ENCODE data around the gene GNS. TPM values are rescaled to one million over a fixed set of nuclear protein-coding genes. Genes with fewer than 3 reads are reported as not detected.

Gene GNS
- total RNA-seq, 1 experiment from 2014 or later, result 26.0 TPM

GRCh38 chr12:64780531-64781279, 21.5 kb upstream of the GNS start:
- Histone ChIP-seq H3T11ph (ENCODE audit: low read length) (no peak overlapping the region), H2AFZ (ENCODE audit: low read length) (no peak overlapping the region), H2AK5ac (ENCODE audit: insufficient read length, low read length) (no peak overlapping the region), H2BK15ac (ENCODE audit: low read depth, low read length) (peak overlapping the region; percentile 99), H3K4ac (ENCODE audit: low read depth, low read length) (no peak overlapping the region), H3K4me1 (ENCODE audit: insufficient read depth, low read length) (no peaks in the 10 kb centered on the region), H3K9me3 (ENCODE audit: control insufficient read depth, low read depth, low read length) (no peaks in the 10 kb centered on the region), H3K56ac (ENCODE audit: insufficient read length, low read depth, low read length) (no peak overlapping the region), H4K8ac (replicated peaks; ENCODE audit: insufficient read length, low read depth, low read length) (no peak overlapping the region), H3K14ac (ENCODE audit: insufficient read depth, low read length) (peak overlapping the region; percentile 52; the same call in 1 of the 2 replicates), H3K23me2 (ENCODE audit: insufficient read length, low read depth, low read length, poor library complexity, severe bottlenecking) (peaks cover 12% of the 10 kb centered on the region), H3K27ac (ENCODE audit: insufficient read length, low read depth, low read length) (no peak overlapping the region), H2BK5ac (ENCODE audit: insufficient read length, low read length) (no peak overlapping the region), H4K91ac (ENCODE audit: insufficient read length, low read depth, low read length) (no peak overlapping the region), H3K4me2 (ENCODE audit: insufficient read depth, insufficient read length, low read length) (peak overlapping the region; percentile 72), H4K5ac (ENCODE audit: insufficient read length, low read depth, low read length) (no peak overlapping the region), H4K20me1 (ENCODE audit: control insufficient read depth, insufficient read depth, insufficient read length) (no peaks in the 10 kb centered on the region), H3K27me3 (ENCODE audit: insufficient read depth, low read length) (peaks cover 17% of the 10 kb centered on the region; the same call in 1 of the 2 replicates), H2BK120ac (ENCODE audit: low read depth, low read length, poor library complexity, severe bottlenecking) (no peak overlapping the region), H3K23ac (ENCODE audit: insufficient read length, low read depth, low read length) (no peak overlapping the region), H3K79me2 (ENCODE audit: insufficient read depth, low read length) (no peaks in the 10 kb centered on the region), H3K79me1 (ENCODE audit: insufficient read depth, low read depth, low read length, poor library complexity, severe bottlenecking) (no peaks in the 10 kb centered on the region), H3K9ac (ENCODE audit: extremely low read depth, insufficient read length, low read length) (no peak overlapping the region), H2BK12ac (ENCODE audit: insufficient read length, low read depth, low read length) (no peak overlapping the region), H2BK20ac (ENCODE audit: low read depth, low read length, poor library complexity, severe bottlenecking) (no peak overlapping the region), H3K18ac (ENCODE audit: insufficient read length, low read depth, low read length) (peak overlapping the region; percentile 21)
- Mint-ChIP-seq H3K4me1 (peaks cover 12 to 14% of the 10 kb centered on the region in 2 experiments), H3K27ac (no peak overlapping the region), H3K36me3 (ENCODE audit: insufficient read depth in 1 of 3, low read depth in 3 of 3) (peaks cover 0 to 3% (median 0%) of the 10 kb centered on the region in 3 experiments; a peak in 1 of 7 replicates), H3K9me3 (peaks cover 4 to 7% of the 10 kb centered on the region in 2 experiments; a peak in 4 of 5 replicates), H3K4me3 (peak overlapping the region; percentile 64 to 86), H3K27me3 (ENCODE audit: low read depth) (peaks cover 82% of the 10 kb centered on the region)
- TF ChIP-seq CTCF (conservative IDR thresholded peaks at IDR 0.05), result 0 out of 3 replicates have a peak, but pooled peaks have one; percentile 21
- peak; percentile 73 for DNase-seq
- WGBS (ENCODE audit: extremely low coverage, insufficient read length, low lambda C conversion rate), result no CpG with 5 or more reads among the region's 103 CpGs
